ENCODE data around the gene TMEM121.

The TMEM121 gene

GRCh38 chr14:105527826-105528585 lies 1.6 kb downstream of the TMEM121 start:
- peak overlapping the region; percentile 26 for H3K4me3 ChIP-seq (ENCODE audit: low read depth, low read length)
- H3K9ac ChIP-seq (ENCODE audit: low read depth, low read length) = no peak overlapping the region
- H3K4me1 ChIP-seq (ENCODE audit: control insufficient read depth, insufficient read depth, low read length) = no peaks in the 10 kb centered on the region
- no peaks in the 10 kb centered on the region for H3K36me3 ChIP-seq (ENCODE audit: control insufficient read depth, insufficient read depth, low read length)
- H3K27me3 ChIP-seq (ENCODE audit: control insufficient read depth, insufficient read depth, low read length) = peaks cover 24% of the 10 kb centered on the region
- H3K9me3 ChIP-seq (ENCODE audit: control insufficient read depth, insufficient read depth, low read length) = peaks cover 3% of the 10 kb centered on the region

GRCh38 chr14:105528586-105529318 lies 2.4 kb downstream of the TMEM121 start:
- H3K27me3 ChIP-seq (ENCODE audit: control insufficient read depth, insufficient read depth, low read length) = peaks cover 24% of the 10 kb centered on the region
- H3K9me3 ChIP-seq (ENCODE audit: control insufficient read depth, insufficient read depth, low read length) = peaks cover 3% of the 10 kb centered on the region
- H3K4me3 ChIP-seq (ENCODE audit: low read depth, low read length) = no peak overlapping the region
- no peak overlapping the region for H3K9ac ChIP-seq (ENCODE audit: low read depth, low read length)
- no peaks in the 10 kb centered on the region for H3K36me3 ChIP-seq (ENCODE audit: control insufficient read depth, insufficient read depth, low read length)
- no peaks in the 10 kb centered on the region for H3K4me1 ChIP-seq (ENCODE audit: control insufficient read depth, insufficient read depth, low read length)

DNA sequence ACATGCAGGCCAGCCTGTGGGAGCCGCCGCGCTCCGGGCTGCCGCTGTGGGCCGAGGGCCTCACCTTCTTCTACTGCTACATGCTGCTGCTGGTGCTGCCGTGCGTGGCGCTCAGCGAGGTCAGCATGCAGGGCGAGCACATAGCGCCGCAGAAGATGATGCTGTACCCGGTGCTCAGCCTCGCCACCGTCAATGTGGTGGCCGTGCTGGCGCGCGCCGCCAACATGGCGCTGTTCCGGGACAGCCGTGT lies 2.9 kb downstream of the TMEM121 start:
- Histone ChIP-seq H3K4me3 (ENCODE audit: low read depth, low read length) (no peak overlapping the region), H3K4me1 (ENCODE audit: control insufficient read depth, insufficient read depth, low read length) (no peaks in the 10 kb centered on the region), H3K27me3 (ENCODE audit: control insufficient read depth, insufficient read depth, low read length) (peaks cover 24% of the 10 kb centered on the region), H3K9me3 (ENCODE audit: control insufficient read depth, insufficient read depth, low read length) (peaks cover 3% of the 10 kb centered on the region), H3K36me3 (ENCODE audit: control insufficient read depth, insufficient read depth, low read length) (no peaks in the 10 kb centered on the region), H3K9ac (ENCODE audit: low read depth, low read length) (no peak overlapping the region)

DNA sequence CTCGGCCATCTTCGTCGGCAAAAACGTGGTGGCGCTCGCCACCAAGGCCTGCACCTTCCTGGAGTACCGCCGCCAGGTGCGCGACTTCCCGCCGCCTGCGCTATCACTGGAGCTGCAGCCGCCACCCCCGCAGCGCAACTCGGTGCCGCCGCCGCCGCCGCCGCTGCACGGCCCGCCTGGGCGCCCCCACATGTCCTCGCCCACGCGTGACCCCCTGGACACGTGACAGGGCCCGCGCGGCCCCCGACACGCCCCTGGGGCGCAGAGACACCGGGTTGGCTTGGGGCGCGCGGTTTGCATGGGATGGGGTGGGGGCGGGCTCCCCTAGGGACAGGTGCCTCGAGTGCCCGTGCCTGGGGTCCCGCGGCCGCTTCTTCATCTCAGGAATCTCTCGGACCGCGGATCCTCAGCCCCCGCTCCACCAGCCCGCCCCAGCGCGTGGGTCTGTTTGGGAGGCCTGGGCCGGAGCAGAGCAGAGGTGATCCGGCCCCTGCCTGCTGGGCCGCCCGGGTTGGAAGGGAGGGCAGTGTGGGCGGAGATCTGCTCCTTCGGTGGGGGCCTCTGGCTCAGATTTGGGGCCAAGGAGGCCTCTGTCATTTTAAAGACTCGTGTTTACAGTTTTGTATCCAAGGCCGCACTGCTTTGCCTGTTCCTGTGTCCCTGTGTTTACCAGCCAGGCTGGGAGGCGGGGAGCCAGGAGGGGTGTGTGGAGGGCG lies 3.3 kb downstream of the TMEM121 start:
- H3K4me3 ChIP-seq (ENCODE audit: low read depth, low read length) = no peak overlapping the region

DNA sequence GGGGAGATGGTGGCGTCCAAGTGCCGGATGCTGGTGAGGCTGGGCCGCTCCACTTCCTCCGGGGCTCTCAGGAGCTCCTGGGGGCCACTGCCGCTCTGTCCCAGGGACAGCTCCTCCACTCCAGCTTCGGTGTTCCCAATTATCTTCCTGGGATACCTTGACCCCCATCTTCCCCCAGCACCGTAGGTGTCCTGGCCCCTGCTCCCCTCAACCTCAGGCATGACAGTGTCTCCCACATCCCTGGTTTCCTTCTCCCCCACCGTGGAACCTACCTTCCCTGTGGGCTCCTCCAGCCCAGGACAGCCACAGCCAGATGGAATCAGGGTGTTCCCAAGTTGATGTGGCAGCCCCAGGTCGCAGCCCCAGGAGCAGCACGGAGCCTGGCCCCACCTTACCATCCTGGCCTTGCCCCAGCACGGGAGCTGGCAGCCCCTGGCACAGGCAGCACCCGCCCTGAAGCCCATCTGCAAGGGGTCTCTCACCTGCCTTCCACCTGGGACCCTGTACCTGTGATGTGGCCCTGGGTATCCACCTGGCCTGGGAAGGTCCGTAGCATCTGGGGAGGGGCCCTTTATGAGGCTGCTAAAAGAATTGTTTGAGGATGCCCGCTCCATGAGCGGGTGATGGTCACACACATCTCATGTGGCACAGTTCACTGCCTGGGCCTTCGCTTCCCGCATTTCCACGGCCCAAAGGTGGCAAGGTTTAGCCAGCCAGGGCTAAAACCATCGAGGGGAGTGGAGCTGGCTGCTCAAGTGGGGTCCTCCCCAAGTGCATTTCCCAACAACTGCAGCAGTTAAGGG lies 4.1 kb downstream of the TMEM121 start:
- H3K27me3 ChIP-seq (ENCODE audit: control insufficient read depth, insufficient read depth, low read length) = peaks cover 16% of the 10 kb centered on the region
- no peak overlapping the region for H3K9ac ChIP-seq (ENCODE audit: low read depth, low read length)
- H3K4me3 ChIP-seq (ENCODE audit: low read depth, low read length) = no peak overlapping the region
- no peaks in the 10 kb centered on the region for H3K36me3 ChIP-seq (ENCODE audit: control insufficient read depth, insufficient read depth, low read length)
- H3K4me1 ChIP-seq (ENCODE audit: control insufficient read depth, insufficient read depth, low read length) = no peaks in the 10 kb centered on the region
- H3K9me3 ChIP-seq (ENCODE audit: control insufficient read depth, insufficient read depth, low read length) = peaks cover 3% of the 10 kb centered on the region

More for the DNA sequence above, 3.3 kb downstream of the TMEM121 start:
- Histone ChIP-seq H3K36me3 (ENCODE audit: control insufficient read depth, insufficient read depth, low read length) (no peaks in the 10 kb centered on the region), H3K4me1 (ENCODE audit: control insufficient read depth, insufficient read depth, low read length) (no peaks in the 10 kb centered on the region), H3K27me3 (ENCODE audit: control insufficient read depth, insufficient read depth, low read length) (peaks cover 20% of the 10 kb centered on the region), H3K9ac (ENCODE audit: low read depth, low read length) (no peak overlapping the region), H3K9me3 (ENCODE audit: control insufficient read depth, insufficient read depth, low read length) (peaks cover 3% of the 10 kb centered on the region)

DNA sequence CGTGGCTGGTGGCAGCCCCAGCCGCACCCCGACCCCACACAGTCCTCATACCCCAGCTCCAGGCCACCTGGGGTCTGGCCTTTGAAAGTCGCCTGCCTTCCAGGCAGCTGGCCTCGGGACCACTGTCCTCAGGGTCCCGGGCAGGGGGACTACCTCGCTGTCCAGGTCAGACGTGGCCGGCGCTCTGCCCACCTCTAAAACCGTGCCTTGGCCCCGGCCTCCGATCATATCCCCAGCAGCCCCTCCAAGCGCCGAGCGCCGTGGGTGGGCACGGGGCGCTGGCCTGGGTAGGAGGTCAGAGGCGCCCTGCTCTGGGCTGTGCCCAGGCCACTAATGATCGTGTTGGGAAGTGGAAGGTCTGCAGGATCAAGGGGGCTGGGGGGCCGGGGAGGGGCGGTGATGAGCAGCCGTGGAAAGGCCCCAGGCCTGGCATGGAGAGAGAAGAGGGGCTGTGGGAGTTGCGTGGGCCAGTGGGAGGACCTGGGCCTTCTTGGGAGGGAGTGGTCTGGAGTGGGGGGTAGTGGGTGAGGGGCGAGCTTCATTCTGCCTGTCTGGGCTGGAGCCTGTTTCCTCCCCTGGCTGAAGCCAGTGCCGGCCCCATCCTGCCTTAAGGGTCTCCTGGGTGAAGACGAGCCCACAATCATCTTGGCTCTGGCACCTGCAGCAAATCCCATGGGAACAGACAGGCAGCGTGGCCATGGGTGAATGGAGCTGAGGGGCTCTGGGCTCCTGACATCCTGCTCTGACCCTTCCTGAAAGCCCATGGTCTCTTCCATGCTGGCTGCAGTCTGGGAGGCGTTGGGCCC lies 4.9 kb downstream of the TMEM121 start:
- Histone ChIP-seq H3K27me3 (ENCODE audit: control insufficient read depth, insufficient read depth, low read length) (peaks cover 12% of the 10 kb centered on the region), H3K36me3 (ENCODE audit: control insufficient read depth, insufficient read depth, low read length) (no peaks in the 10 kb centered on the region), H3K9ac (ENCODE audit: low read depth, low read length) (no peak overlapping the region), H3K4me1 (ENCODE audit: control insufficient read depth, insufficient read depth, low read length) (no peaks in the 10 kb centered on the region), H3K9me3 (ENCODE audit: control insufficient read depth, insufficient read depth, low read length) (no peaks in the 10 kb centered on the region), H3K4me3 (ENCODE audit: low read depth, low read length) (no peak overlapping the region)

GRCh38 chr14:105531894-105532623 lies 5.7 kb downstream of the TMEM121 start:
- Histone ChIP-seq H3K27me3 (ENCODE audit: control insufficient read depth, insufficient read depth, low read length) (peaks cover 11% of the 10 kb centered on the region), H3K4me3 (ENCODE audit: low read depth, low read length) (no peak overlapping the region)

GRCh38 chr14:105532735-105533141 lies 6.4 kb downstream of the TMEM121 start:
- Histone ChIP-seq H3K9ac (ENCODE audit: low read depth, low read length) (no peak overlapping the region), H3K4me3 (ENCODE audit: low read depth, low read length) (no peak overlapping the region), H3K36me3 (ENCODE audit: control insufficient read depth, insufficient read depth, low read length) (no peaks in the 10 kb centered on the region), H3K9me3 (ENCODE audit: control insufficient read depth, insufficient read depth, low read length) (no peaks in the 10 kb centered on the region), H3K4me1 (ENCODE audit: control insufficient read depth, insufficient read depth, low read length) (no peaks in the 10 kb centered on the region), H3K27me3 (ENCODE audit: control insufficient read depth, insufficient read depth, low read length) (peaks cover 4% of the 10 kb centered on the region)

More at GRCh38 chr14:105531894-105532623, 5.7 kb downstream of the TMEM121 start:
- Histone ChIP-seq H3K9me3 (ENCODE audit: control insufficient read depth, insufficient read depth, low read length) (no peaks in the 10 kb centered on the region), H3K36me3 (ENCODE audit: control insufficient read depth, insufficient read depth, low read length) (no peaks in the 10 kb centered on the region), H3K9ac (ENCODE audit: low read depth, low read length) (no peak overlapping the region), H3K4me1 (ENCODE audit: control insufficient read depth, insufficient read depth, low read length) (no peaks in the 10 kb centered on the region)

- Histone ChIP-seq H3K36me3 (ENCODE audit: control insufficient read depth, insufficient read depth, low read length) (no peaks in the 10 kb centered on the region), H3K4me1 (ENCODE audit: control insufficient read depth, insufficient read depth, low read length) (no peaks in the 10 kb centered on the region), H3K9me3 (ENCODE audit: control insufficient read depth, insufficient read depth, low read length) (no peaks in the 10 kb centered on the region), H3K4me3 (ENCODE audit: low read depth, low read length) (no peak overlapping the region), H3K9ac (ENCODE audit: low read depth, low read length) (no peak overlapping the region), H3K27me3 (ENCODE audit: control insufficient read depth, insufficient read depth, low read length) (peaks cover 2% of the 10 kb centered on the region)
Measured at GRCh38 chr14:105533391-105533790, 7.0 kb downstream of the TMEM121 start.

- Histone ChIP-seq H3K36me3 (ENCODE audit: control insufficient read depth, insufficient read depth, low read length) (no peaks in the 10 kb centered on the region), H3K4me1 (ENCODE audit: control insufficient read depth, insufficient read depth, low read length) (no peaks in the 10 kb centered on the region), H3K9ac (ENCODE audit: low read depth, low read length) (no peak overlapping the region), H3K9me3 (ENCODE audit: control insufficient read depth, insufficient read depth, low read length) (no peaks in the 10 kb centered on the region), H3K4me3 (ENCODE audit: low read depth, low read length) (no peak overlapping the region), H3K27me3 (ENCODE audit: control insufficient read depth, insufficient read depth, low read length) (no peaks in the 10 kb centered on the region)
Measured at GRCh38 chr14:105533811-105534498, 7.6 kb downstream of the TMEM121 start.

Data from iPS-15b (cell line).